SK-N-MC (cell line): ENCODE measurements around the gene PTGER4.

Experiments used
- EZH2 ChIP-seq: fragments of 200-600 bp; sonication (generic); IDR thresholded peaks from one replicate; pipeline ENCODE4 v1.6.1; 2017; ENCODE audit warnings: antibody characterized with exemption
- POLR2AphosphoS5 ChIP-seq: IDR thresholded peaks from 2 replicates; pipeline ENCODE4 v1.6.1; 2012; ENCODE audit warnings: mild to moderate bottlenecking, low read depth, low read length, borderline replicate concordance

- TF ChIP-seq EZH2 (no peak), POLR2AphosphoS5 (no peak)
These were observed 13.1 kb upstream of the PTGER4 start for GRCh38 chr5:40666657-40667056.
